OCI-LY1 (cell line): ENCODE results near the gene NCAPH2.

Experiments used
- H2AFZ ChIP-seq: fragments of 200-600 bp; sonication (generic), shearing (Covaris generic); 2 replicates; pipeline ENCODE4 v1.6.0; 2014; ENCODE audit warnings: antibody characterized with exemption, mild to moderate bottlenecking, low read length
- H3F3A ChIP-seq: fragments of 200-600 bp; sonication (generic), shearing (Covaris generic); 2 replicates; pipeline ENCODE4 v1.6.0; 2014; ENCODE audit warnings: mild to moderate bottlenecking, antibody characterized with exemption, low read length, moderate library complexity; ENCODE audit not compliant: insufficient read depth
- H3K27ac ChIP-seq: fragments of 200-600 bp; sonication (generic); 2 replicates; pipeline ENCODE4 v1.5.1; 2014; ENCODE audit warnings: low read length, mixed run types, mild to moderate bottlenecking, low read depth; ENCODE audit not compliant: poor library complexity, severe bottlenecking
- H3K27me3 ChIP-seq: fragments of 200-600 bp; sonication (generic); 2 replicates; pipeline ENCODE4 v1.6.0; 2014; ENCODE audit warnings: antibody characterized with exemption, mild to moderate bottlenecking, low read length, moderate library complexity; ENCODE audit not compliant: insufficient read depth
- H3K36me3 ChIP-seq: fragments of 200-600 bp; sonication (generic); 2 replicates; pipeline ENCODE4 v1.6.1; 2014; ENCODE audit warnings: mild to moderate bottlenecking, antibody characterized with exemption, low read length, moderate library complexity, mixed read lengths; ENCODE audit not compliant: insufficient read depth
- H3K4me1 ChIP-seq: fragments of 200-600 bp; sonication (generic); 2 replicates; pipeline ENCODE4 v1.5.1; 2014; ENCODE audit warnings: mild to moderate bottlenecking, low read length, moderate library complexity; ENCODE audit not compliant: insufficient read depth, severe bottlenecking
- H3K4me2 ChIP-seq: fragments of 200-600 bp; sonication (generic), shearing (Covaris generic); 2 replicates; pipeline ENCODE4 v1.6.1; 2014; ENCODE audit warnings: low read length
- H3K4me3 ChIP-seq: fragments of 200-600 bp; sonication (generic); 2 replicates; pipeline ENCODE4 v1.5.1; 2014; ENCODE audit warnings: low read length, low read depth, mild to moderate bottlenecking, mixed read lengths; ENCODE audit not compliant: poor library complexity, severe bottlenecking
- H3K79me2 ChIP-seq: fragments of 200-600 bp; shearing (Covaris generic); 2 replicates; pipeline ENCODE4 v1.6.1; 2016; ENCODE audit warnings: mixed run types, low read length, mixed read lengths; ENCODE audit not compliant: insufficient read depth
- H3K9ac ChIP-seq: fragments of 200-600 bp; sonication (generic), shearing (Covaris generic); 2 replicates; pipeline ENCODE4 v1.6.1; 2014; ENCODE audit warnings: mild to moderate bottlenecking, low read length, mixed read lengths
- H3K9me2 ChIP-seq: fragments of 200-600 bp; sonication (generic), shearing (Covaris generic); 2 replicates; pipeline ENCODE4 v1.6.1; 2014; ENCODE audit warnings: low read depth, mild to moderate bottlenecking, low read length, mixed read lengths
- H3K9me3 ChIP-seq: fragments of 200-600 bp; shearing (Covaris generic); 2 replicates; pipeline ENCODE4 v1.6.1; 2014; ENCODE audit warnings: low read length, mixed read lengths
- H4K20me1 ChIP-seq: fragments of 200-600 bp; sonication (generic), shearing (Covaris generic); 2 replicates; pipeline ENCODE4 v1.6.0; 2016; ENCODE audit warnings: mild to moderate bottlenecking, low read length; ENCODE audit not compliant: insufficient read depth
- CTCF ChIP-seq: fragments of 200-600 bp; sonication (generic), shearing (Covaris generic); IDR thresholded peaks from 2 replicates; pipeline ENCODE4 v1.5.1; 2017; ENCODE audit warnings: mild to moderate bottlenecking, antibody characterized with exemption, low read length, moderate library complexity, mixed read lengths
- EZH2 ChIP-seq: fragments of 200-600 bp; sonication (generic), shearing (Covaris generic); IDR thresholded peaks from 2 replicates; pipeline ENCODE4 v1.8.0; 2017; ENCODE audit warnings: borderline replicate concordance, mixed run types, mild to moderate bottlenecking, antibody characterized with exemption, low read length, moderate library complexity, mixed read lengths

NCAPH2 gene

GRCh38 chr22:50516891-50517290 is 8.9 kb downstream of the NCAPH2 start:
- Histone ChIP-seq H4K20me1 (no peaks in the 10 kb centered on the region), H3F3A (no peaks in the 10 kb centered on the region), H2AFZ (no peak overlapping the region), H3K4me3 (no peak overlapping the region), H3K9me2 (no peaks in the 10 kb centered on the region), H3K4me1 (no peaks in the 10 kb centered on the region), H3K27ac (no peak overlapping the region), H3K36me3 (peaks cover 81% of the 10 kb centered on the region), H3K9ac (no peak overlapping the region), H3K27me3 (no peaks in the 10 kb centered on the region), H3K4me2 (no peak overlapping the region), H3K79me2 (peaks cover 32% of the 10 kb centered on the region), H3K9me3 (no peaks in the 10 kb centered on the region)
- TF ChIP-seq CTCF (no peak), EZH2 (no peak)

DNA sequence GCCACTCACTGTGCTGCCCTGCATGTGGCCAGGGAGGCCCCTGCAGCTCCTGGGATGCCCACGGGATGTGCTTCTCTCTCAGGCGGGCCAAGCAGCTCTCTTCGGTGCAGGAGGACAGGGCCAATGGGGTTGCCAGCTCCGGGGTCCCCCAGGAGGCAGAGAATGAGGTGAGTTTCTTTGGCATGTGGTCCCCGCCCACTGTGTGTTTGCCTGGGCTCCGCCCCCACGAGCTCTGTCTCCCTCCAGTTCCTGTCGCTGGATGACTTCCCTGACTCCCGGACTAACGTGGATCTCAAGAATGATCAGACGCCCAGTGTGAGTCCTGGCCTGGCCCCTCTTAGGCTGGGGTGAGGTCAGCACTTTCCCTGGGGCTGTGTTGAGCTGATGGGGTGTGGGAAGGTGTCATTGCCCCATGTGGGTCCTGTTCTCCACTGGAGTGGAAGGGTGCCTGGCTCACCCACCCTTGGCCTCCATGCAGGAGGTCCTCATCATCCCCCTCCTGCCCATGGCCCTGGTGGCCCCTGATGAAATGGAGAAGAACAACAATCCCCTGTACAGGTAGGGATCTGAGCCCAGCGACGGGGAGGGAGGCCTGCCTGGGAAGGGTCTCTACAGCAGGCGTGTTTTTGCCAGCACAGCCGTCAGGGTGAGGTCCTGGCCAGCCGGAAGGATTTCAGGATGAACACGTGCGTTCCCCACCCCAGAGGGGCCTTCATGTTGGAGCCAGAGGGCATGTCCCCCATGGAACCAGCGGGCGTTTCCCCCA is 9.7 kb downstream of the NCAPH2 start:
- Histone ChIP-seq H3K27ac (no peak overlapping the region), H3K27me3 (no peaks in the 10 kb centered on the region), H4K20me1 (no peaks in the 10 kb centered on the region), H3K4me1 (no peaks in the 10 kb centered on the region), H3K4me2 (no peak overlapping the region), H3K4me3 (no peak overlapping the region), H3K9ac (no peak overlapping the region), H3K79me2 (peaks cover 25% of the 10 kb centered on the region), H2AFZ (no peak overlapping the region), H3F3A (no peaks in the 10 kb centered on the region), H3K36me3 (peaks cover 81% of the 10 kb centered on the region), H3K9me3 (no peaks in the 10 kb centered on the region), H3K9me2 (no peaks in the 10 kb centered on the region)
- TF ChIP-seq CTCF (no peak), EZH2 (no peak)

DNA sequence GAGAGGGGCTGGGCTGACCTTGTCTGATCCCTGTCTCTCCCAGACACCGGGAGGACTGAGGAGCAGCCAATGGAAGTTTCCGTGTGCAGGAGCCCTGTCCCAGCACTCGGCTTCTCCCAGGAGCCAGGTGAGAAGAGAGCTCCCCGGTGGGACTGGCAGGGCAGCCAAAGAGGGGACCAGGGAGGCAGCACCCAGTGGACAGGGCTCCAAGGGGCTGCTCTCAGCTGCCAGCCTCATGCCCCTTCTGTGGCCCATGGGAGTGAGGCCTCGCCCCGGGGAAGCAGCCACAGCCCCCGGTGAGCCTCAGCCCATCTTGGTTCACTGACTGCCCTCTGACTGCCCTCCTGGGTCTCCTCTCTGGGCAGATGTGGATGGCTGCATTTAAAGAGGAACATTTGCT is 10.6 kb downstream of the NCAPH2 start:
- Histone ChIP-seq H3K4me2 (no peak overlapping the region), H3K9ac (no peak overlapping the region), H3F3A (no peaks in the 10 kb centered on the region), H3K27me3 (no peaks in the 10 kb centered on the region), H3K36me3 (peaks cover 83% of the 10 kb centered on the region), H3K4me1 (peaks cover 4% of the 10 kb centered on the region), H4K20me1 (no peaks in the 10 kb centered on the region), H3K9me2 (no peaks in the 10 kb centered on the region), H3K79me2 (peaks cover 15% of the 10 kb centered on the region), H2AFZ (no peak overlapping the region), H3K27ac (no peak overlapping the region), H3K4me3 (no peak overlapping the region), H3K9me3 (no peaks in the 10 kb centered on the region)
- TF ChIP-seq CTCF (no peak), EZH2 (no peak)
